K562 (cell line): Measurements from ENCODE around the gene ISOC1. TPM values are rescaled to one million over a fixed set of nuclear protein-coding genes. Genes with fewer than 3 reads are reported as not detected.

Experiments used
- ATAC-seq: fragments of 200-7000 bp; cut with Tn5 transposase; 3 replicates; pipeline ENCODE4 v1.9.1; 2020; ENCODE audit warnings: moderate library complexity
- BruUV-seq: library from RNA; stranded (reverse); fragments of 400-500 nt; replicated peaks from 2 replicates; lab custom pipeline; 2021; lab: Mats Ljungman, UMichigan
- CTCF ChIA-PET: fragments of 300-600 bp; formaldehyde crosslinking; extraction: SDS; loops from one replicate; lab custom pipeline; 2021; ENCODE audit warnings: low intra/inter-chr PET ratio; lab: Yijun Ruan, JAX
- POLR2A ChIA-PET: fragments of 300-600, 350-650 bp; sonication (Branson Sonifier 250); formaldehyde crosslinking; extraction: SDS; loops from one replicate; lab custom pipeline; 2021; ENCODE audit warnings: antibody characterized with exemption, inconsistent platforms; lab: Yijun Ruan, JAX
- DNase-seq, 4 experiments: peaks; one replicate each; pipeline versions ENCODE4 v3.0.0 to v3.0.0-alpha.2; 2011 to 2018; ENCODE audit warnings: low spot score in 3 of 4, mixed read lengths in 3 of 4; ENCODE audit errors: extremely low read depth in 1 of 4
- FAIRE-seq: peaks from 2 replicates; lab custom pipeline; 2011; peaks lifted over from hg19 to GRCh38; lab: Jason Lieb, UNC
- H2AFZ ChIP-seq: 2 replicates; pipeline ENCODE4 v1.6.0; 2011; ENCODE audit warnings: low read depth, low read length, control low read depth, inconsistent platforms
- H3K27ac ChIP-seq: fragments of 200-600 bp; 3 replicates; pipeline ENCODE4 v1.8.0; 2011; ENCODE audit warnings: low read depth, mild to moderate bottlenecking, control low read depth, inconsistent platforms, low read length, moderate library complexity, mixed read lengths; ENCODE audit errors: extremely low read depth
- H3K27me3 ChIP-seq, 2 experiments: fragments of 300-600 bp in 1 of 2; 2 replicates in 1 of 2; 3 replicates in 1 of 2; pipeline versions ENCODE4 v1.6.0 to v1.8.0; 2011; ENCODE audit warnings: inconsistent platforms in 2 of 2, low read length in 2 of 2, mild to moderate bottlenecking in 1 of 2, mixed read lengths in 1 of 2, moderate library complexity in 1 of 2; ENCODE audit not compliant: control insufficient read depth in 2 of 2, insufficient read depth in 2 of 2
- H3K36me3 ChIP-seq: fragments of 300-600 bp; 3 replicates; pipeline ENCODE4 v1.8.0; 2011; ENCODE audit warnings: mild to moderate bottlenecking, low read length, inconsistent platforms; ENCODE audit not compliant: control insufficient read depth, insufficient read depth
- H3K4me1 ChIP-seq, 2 experiments: fragments of 200-600 bp in 1 of 2; replicated peaks in 1 of 2; 2 replicates in 1 of 2; 3 replicates in 1 of 2; pipeline versions ENCODE4 v1.5.1 to v1.8.0; 2011; ENCODE audit warnings: inconsistent platforms in 2 of 2, low read length in 2 of 2, mild to moderate bottlenecking in 1 of 2, mixed read lengths in 1 of 2, moderate library complexity in 1 of 2; ENCODE audit not compliant: control insufficient read depth in 2 of 2, insufficient read depth in 2 of 2
- H3K4me2 ChIP-seq: 2 replicates; pipeline ENCODE4 v1.6.1; 2011; ENCODE audit warnings: low read length, control low read depth, inconsistent platforms, mixed read lengths; ENCODE audit not compliant: insufficient read depth
- H3K4me3 ChIP-seq: fragments of 200-600 bp; sonication (generic), shearing (Covaris generic); 2 replicates; pipeline ENCODE4 v1.5.1; 2016; ENCODE audit warnings: control low read depth, inconsistent platforms
- H3K79me2 ChIP-seq: fragments of 200-600 bp; 3 replicates; pipeline ENCODE4 v1.8.0; 2011; ENCODE audit warnings: low read length, inconsistent platforms; ENCODE audit not compliant: control insufficient read depth, insufficient read depth
- H3K9ac ChIP-seq, 2 experiments: 2 replicates each; pipeline versions ENCODE4 v1.6.0 to v1.6.1; 2011; ENCODE audit warnings: low read depth in 2 of 2, low read length in 2 of 2, control low read depth in 1 of 2, inconsistent platforms in 1 of 2, mild to moderate bottlenecking in 1 of 2, mixed read lengths in 1 of 2; ENCODE audit not compliant: insufficient read depth in 1 of 2
- H3K9me1 ChIP-seq: one replicate; pipeline ENCODE4 v1.6.0; 2011; ENCODE audit warnings: inconsistent platforms, mild to moderate bottlenecking, low read length, moderate library complexity; ENCODE audit not compliant: control insufficient read depth, insufficient read depth
- H3K9me3 ChIP-seq: replicated peaks from 2 replicates; pipeline ENCODE4 v1.5.1; 2011; ENCODE audit warnings: low read depth, low read length, inconsistent platforms; ENCODE audit not compliant: control insufficient read depth, insufficient read depth
- H4K20me1 ChIP-seq: replicated peaks from 2 replicates; pipeline ENCODE4 v1.6.1; 2011; ENCODE audit warnings: low read length, inconsistent platforms, mixed read lengths; ENCODE audit not compliant: control insufficient read depth, insufficient read depth
- CAMTA2 ChIP-seq: fragments of 250-450 bp; sonication (Bioruptor Pico); conservative IDR thresholded peaks from 2 replicates; pipeline ENCODE4 v1.5.1; 2022
- ELF2 ChIP-seq: fragments of 250-450 bp; sonication (Bioruptor Pico); IDR thresholded peaks from 2 replicates; pipeline ENCODE4 v1.5.0; 2021; ENCODE audit warnings: mild to moderate bottlenecking
- ELF4 ChIP-seq: fragments of 450-650 bp; formaldehyde crosslinking; IDR thresholded peaks from 2 replicates; pipeline ENCODE4 v1.4.0; 2022; ENCODE audit warnings: missing genetic modification characterization
- HDAC1 ChIP-seq, 2 experiments: fragments of 450-650 bp; IDR thresholded peaks; 2 replicates each; pipeline ENCODE4 v1.6.1; 2016 to 2017; ENCODE audit warnings: inconsistent platforms in 1 of 2, mild to moderate bottlenecking in 1 of 2, moderate library complexity in 1 of 2
- HIVEP1 ChIP-seq: fragments of 250-450 bp; sonication (Bioruptor Pico); IDR thresholded peaks from 2 replicates; pipeline ENCODE4 v1.4.0; 2020; ENCODE audit warnings: mild to moderate bottlenecking
- HSF4 ChIP-seq: fragments of 250-450 bp; sonication (Bioruptor Pico); IDR thresholded peaks from 2 replicates; pipeline ENCODE4 v2.1.2; 2022; ENCODE audit warnings: mild to moderate bottlenecking, moderate library complexity, borderline replicate concordance
- KDM2B ChIP-seq: fragments of 250-450 bp; sonication (Bioruptor Pico); IDR thresholded peaks from 2 replicates; pipeline ENCODE4 v1.8.0; 2021; ENCODE audit warnings: mild to moderate bottlenecking, moderate library complexity
- NCOA4 ChIP-seq: fragments of 450-650 bp; IDR thresholded peaks from 2 replicates; pipeline ENCODE4 v1.6.1; 2018; ENCODE audit warnings: mild to moderate bottlenecking; ENCODE audit not compliant: partially characterized antibody
- NFXL1 ChIP-seq: fragments of 450-650 bp; formaldehyde crosslinking; IDR thresholded peaks from 2 replicates; pipeline ENCODE4 v1.4.0; 2021; ENCODE audit warnings: mild to moderate bottlenecking
- RBM25 ChIP-seq: fragments of 200-400 bp; formaldehyde crosslinking; IDR thresholded peaks from 2 replicates; pipeline ENCODE4 v1.6.1; 2018; ENCODE audit warnings: low read length, low read depth, moderate library complexity; ENCODE audit not compliant: severe bottlenecking
- SMAD4 ChIP-seq: fragments of 250-450 bp; sonication (Bioruptor Pico); conservative IDR thresholded peaks from 2 replicates; pipeline ENCODE4 v1.8.0; 2021; ENCODE audit warnings: inconsistent platforms, mild to moderate bottlenecking, moderate library complexity
- SMARCA4 ChIP-seq: fragments of 450-650 bp; IDR thresholded peaks from 2 replicates; pipeline ENCODE4 v1.6.1; 2016
- SNRNP70 ChIP-seq: fragments of 200-400 bp; formaldehyde crosslinking; optimal IDR thresholded peaks from 2 replicates; pipeline ENCODE3; 2017; ENCODE audit warnings: low read depth, low read length
- SUPT5H ChIP-seq: fragments of 450-650 bp; IDR thresholded peaks from 2 replicates; pipeline ENCODE4 v1.6.1; 2016
- ZNF354B ChIP-seq: fragments of 250-450 bp; sonication (Bioruptor Pico); IDR thresholded peaks from 2 replicates; pipeline ENCODE4 v1.4.0; 2020
- ZNF507 ChIP-seq: conservative IDR thresholded peaks from 2 replicates; pipeline ENCODE4 v1.6.1; 2017; ENCODE audit warnings: missing genetic modification characterization, missing compliant biosample characterization
- WGBS: fragments of 100-300 bp; shearing (Covaris generic); methylation state at CpG from one replicate; pipeline ENCODE4 v1.1.6; 2016; ENCODE audit warnings: low coverage, mixed read lengths; ENCODE audit not compliant: insufficient coverage; ENCODE audit errors: missing lambda C conversion rate; 5-methylcytosine and 5-hydroxymethylcytosine counted together
- in situ Hi-C: fragments of 300-500 bp; cut with MboI; formaldehyde crosslinking; loops from 4 replicates; pipeline ENCODE4 v1.15.0; 2018; ENCODE audit warnings: inconsistent platforms, mixed read lengths
- intact Hi-C: fragments of 100-400 bp; cut with micrococcal nuclease; formaldehyde crosslinking; loops from 2 replicates; pipeline ENCODE4 v1.14.2; 2022
- polyA plus RNA-seq, 8 experiments: library from polyadenylated mRNA; depleted of rRNA in 4 of 8; stranded (reverse) in 5 of 8; unstranded in 3 of 8; fragments of >200 nt; fragmentation: Nextera tagmentation in 2 of 8; fragmentation: Illumina TruSeq in 1 of 8; extraction: Ambion mirVana in 2 of 8; extraction: Trizol in 1 of 8; gene quantifications; 2 replicates each; pipeline versions ENCODE4 v1.2.1 to v1.2.3, GENCODE V29; 2011 to 2014; ENCODE audit warnings: inconsistent platforms in 1 of 8, missing spikeins in 1 of 8
- total RNA-seq, 7 experiments: library from RNA; depleted of rRNA in 6 of 7; stranded (reverse); fragments of >200 nt in 6 of 7; fragmentation: Illumina TruSeq in 2 of 7; extraction: Trizol in 2 of 7; gene quantifications; 2 replicates each; pipeline versions ENCODE4 v1.2.1 to v1.2.3, GENCODE V29; 2011 to 2021; ENCODE audit warnings: low replicate concordance in 1 of 7

Gene ISOC1
- total and polyA plus RNA-seq, 9 of the 15 experiments (the other 6 are each of a cell fraction or from before 2014, with no cell fraction given) = 14.0 to 67.9 (median 51.3) TPM

DNA sequence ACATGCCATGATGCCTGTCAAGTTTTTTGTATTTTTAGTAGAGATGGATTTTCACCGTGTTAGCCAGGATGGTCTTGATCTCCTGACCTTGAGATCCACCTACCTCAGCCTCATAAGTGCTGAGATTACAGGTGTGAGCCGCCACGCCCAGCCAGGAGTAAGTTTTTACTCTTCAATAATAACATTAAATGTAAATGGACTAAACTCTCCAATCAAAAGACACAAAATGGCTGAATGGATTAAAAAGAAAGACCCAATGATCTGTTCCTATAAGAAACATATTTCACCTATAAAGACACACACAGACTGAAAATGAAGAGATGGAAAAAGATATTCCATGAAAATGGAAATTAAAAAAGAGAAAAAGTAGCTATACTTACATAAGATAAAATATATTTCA, 37.2 kb upstream of the ISOC1 start:
- no peak for FAIRE-seq
- Histone ChIP-seq H3K4me2 (no peak overlapping the region), H4K20me1 (no peaks in the 10 kb centered on the region), H3K79me2 (no peaks in the 10 kb centered on the region), H3K9me1 (no peaks in the 10 kb centered on the region), H2AFZ (no peak overlapping the region), H3K27ac (no peak overlapping the region), H3K4me3 (no peak overlapping the region), H3K9ac (no peak overlapping the region), H3K36me3 (no peaks in the 10 kb centered on the region), H3K9me3 (no peaks in the 10 kb centered on the region), H3K27me3 (no peaks in the 10 kb centered on the region; a peak in 2 of 5 replicates), H3K4me1 (no peaks in the 10 kb centered on the region; a peak in 1 of 5 replicates)
- no peak for ATAC-seq
- in situ Hi-C loops (no loop called here), intact Hi-C loops (no loop called here)
- ChIA-PET CTCF (no interaction called here), POLR2A (no interaction called here)
- WGBS = 13% methylated on average over 3 of the region's 3 CpGs
- DNase-seq = no peak
- TF ChIP-seq RBM25 (no peak), SUPT5H (no peak), HSF4 (CRISPR knock-in tag) (no peak), ZNF507 (tag) (peak; percentile 99), SMAD4 (CRISPR knock-in tag) (no peak), CAMTA2 (no peak), HIVEP1 (CRISPR knock-in tag) (no peak), ELF2 (no peak), NCOA4 (no peak), KDM2B (CRISPR knock-in tag) (no peak), ZNF354B (CRISPR knock-in tag) (peak; percentile 92), HDAC1 (IDR thresholded peaks at IDR 0.05) (no peak), NFXL1 (CRISPR knock-in tag) (no peak), ELF4 (CRISPR knock-in tag) (no peak), SMARCA4 (no peak), SNRNP70 (no peak)
- BruUV-seq = no TSS peak
